SH-SY5Y (cell line): ENCODE results near the gene TLE5.

Experiments used
- GATA2 ChIP-seq: IDR thresholded peaks from 2 replicates; pipeline ENCODE4 v1.6.1; 2011; ENCODE audit warnings: mild to moderate bottlenecking, low read depth, low read length
- GATA3 ChIP-seq: IDR thresholded peaks from 2 replicates; pipeline ENCODE4 v1.6.1; 2011; ENCODE audit warnings: low read depth, mild to moderate bottlenecking, low read length, moderate library complexity

TLE5 gene

GRCh38 chr19:3046698-3047495 is 15.4 kb downstream of the TLE5 start:
- TF ChIP-seq GATA3, result no peak
- no peak for TF ChIP-seq GATA2

DNA sequence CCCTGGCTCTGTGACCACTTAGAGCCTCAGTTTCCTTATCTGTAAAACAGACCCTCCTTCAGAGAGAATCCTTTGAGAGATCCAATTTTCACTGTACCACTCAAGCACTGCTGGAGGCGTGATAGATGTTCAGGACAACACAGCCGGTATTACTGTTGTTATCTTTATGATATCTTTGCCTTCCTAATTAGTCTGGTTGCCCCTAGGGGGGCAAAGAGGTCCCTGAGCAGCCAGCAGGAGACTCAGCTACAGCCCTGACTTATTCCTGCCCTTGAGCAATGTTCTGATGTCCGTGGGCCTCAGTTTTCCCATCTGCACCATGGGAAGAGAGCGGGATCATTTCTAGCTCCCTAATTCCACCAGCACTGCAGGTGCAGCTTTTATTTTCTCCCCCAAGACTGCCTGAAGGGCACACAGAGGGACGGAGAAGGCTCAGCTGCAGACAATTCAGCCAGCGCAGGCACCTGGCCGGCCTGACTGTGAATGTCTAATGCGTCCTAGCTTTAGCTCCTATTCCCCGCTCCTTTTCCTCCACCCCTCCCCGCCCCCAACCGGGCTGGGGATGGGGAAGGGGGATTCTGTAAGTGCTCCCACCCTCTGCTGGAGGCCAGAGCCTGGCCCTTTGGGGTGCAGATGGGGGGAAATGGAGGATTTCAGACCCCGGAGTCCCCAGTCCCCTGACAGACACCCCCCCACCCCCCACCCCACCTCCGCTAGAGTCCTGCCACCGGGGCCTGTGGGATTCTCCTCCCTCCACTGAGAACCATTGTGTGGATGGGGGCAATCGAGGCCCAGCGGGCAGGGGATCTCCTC is 16.2 kb downstream of the TLE5 start:
- TF ChIP-seq GATA3, result no peak
- TF ChIP-seq GATA2, result 0 out of 2 replicates have a peak, but pooled peaks have one; percentile 35

DNA sequence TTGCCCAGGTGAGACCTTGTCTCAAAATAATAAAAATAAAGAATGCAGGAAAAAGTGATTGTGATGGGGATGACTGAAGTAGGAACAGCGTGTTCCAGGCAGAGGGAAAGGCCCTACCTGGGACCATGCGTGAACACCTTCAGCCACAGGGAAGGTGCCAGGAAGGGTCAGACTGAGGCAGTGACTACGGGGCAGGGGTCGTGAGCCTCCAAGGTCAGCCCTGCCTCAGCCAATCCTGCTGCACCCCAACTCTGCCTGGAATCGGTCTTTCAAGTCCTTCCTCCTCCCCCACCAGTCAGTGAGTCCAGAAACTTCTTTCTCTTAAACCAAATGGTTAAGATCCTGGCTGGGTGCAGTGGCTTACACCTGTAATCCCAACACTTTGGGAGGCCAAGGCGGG is 17.1 kb downstream of the TLE5 start:
- TF ChIP-seq GATA3, result no peak
- TF ChIP-seq GATA2, result no peak

- TF ChIP-seq GATA2 (no peak), GATA3 (no peak)
Observed at GRCh38 chr19:3042621-3043267, 19.6 kb downstream of the TLE5 start.

GRCh38 chr19:3041761-3042620 is 20.3 kb downstream of the TLE5 start:
- TF ChIP-seq GATA2, result no peak
- no peak for TF ChIP-seq GATA3

DNA sequence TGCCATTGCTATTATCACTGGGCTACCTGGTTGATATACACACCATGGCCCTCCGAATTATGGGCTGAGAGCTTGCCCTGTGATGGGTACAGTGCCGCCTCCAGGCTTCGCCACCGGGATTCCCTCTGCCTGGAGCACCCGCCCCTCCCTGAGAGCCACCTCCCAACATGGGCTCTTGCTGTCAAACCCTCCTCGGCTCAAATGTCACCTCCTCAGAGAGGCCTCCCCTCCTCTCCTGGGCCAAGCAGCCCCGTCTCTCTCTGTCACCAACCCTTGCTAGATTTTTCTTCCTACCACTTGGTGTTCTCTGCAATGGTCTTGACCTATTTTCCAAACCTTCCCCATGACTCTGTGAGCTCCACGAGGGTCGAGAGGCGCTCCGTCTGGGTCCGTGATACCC is 21.0 kb downstream of the TLE5 start:
- no peak for TF ChIP-seq GATA2
- no peak for TF ChIP-seq GATA3

DNA sequence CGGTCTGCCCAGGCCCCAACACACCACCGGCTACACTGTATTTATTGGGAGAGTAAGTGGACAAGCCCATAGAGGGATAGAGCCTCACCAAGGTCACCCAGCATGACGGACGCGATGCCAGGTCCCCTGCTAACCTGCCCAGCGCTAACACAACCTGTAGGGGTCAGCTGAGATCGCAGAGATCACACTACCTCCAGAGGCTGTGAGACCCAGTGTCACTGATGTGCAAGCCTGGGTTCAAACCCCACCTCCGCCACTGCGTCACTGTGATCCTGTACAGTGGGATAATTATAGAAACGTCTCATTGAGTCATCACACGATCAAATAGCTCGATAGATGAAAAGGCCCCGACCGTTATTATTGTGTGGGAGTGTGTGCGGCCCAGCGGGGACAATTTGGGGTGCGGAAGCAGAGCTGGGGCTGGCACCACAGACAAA is 22.6 kb downstream of the TLE5 start:
- no peak for TF ChIP-seq GATA3
- TF ChIP-seq GATA2, result no peak

DNA sequence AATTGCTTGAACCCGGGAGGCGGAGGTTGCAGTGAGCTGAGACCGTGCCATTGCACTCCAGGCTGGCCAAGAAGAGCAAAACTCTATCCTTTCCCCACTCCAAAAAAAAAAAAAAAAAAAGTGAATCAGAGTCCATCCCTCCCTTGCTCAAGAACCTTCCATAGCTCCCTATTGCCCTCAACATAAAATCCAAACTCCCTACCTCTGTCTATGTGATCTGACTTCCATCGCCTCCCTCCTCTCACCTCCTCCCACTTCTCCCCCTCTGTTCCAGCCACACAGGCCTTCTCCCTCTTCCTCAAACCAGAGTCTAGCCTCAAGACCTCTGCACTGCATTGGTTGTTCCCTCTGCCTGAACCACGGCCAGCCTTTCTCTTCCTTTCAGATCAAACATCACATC is 23.2 kb downstream of the TLE5 start:
- TF ChIP-seq GATA2 (no peak), GATA3 (no peak)

DNA sequence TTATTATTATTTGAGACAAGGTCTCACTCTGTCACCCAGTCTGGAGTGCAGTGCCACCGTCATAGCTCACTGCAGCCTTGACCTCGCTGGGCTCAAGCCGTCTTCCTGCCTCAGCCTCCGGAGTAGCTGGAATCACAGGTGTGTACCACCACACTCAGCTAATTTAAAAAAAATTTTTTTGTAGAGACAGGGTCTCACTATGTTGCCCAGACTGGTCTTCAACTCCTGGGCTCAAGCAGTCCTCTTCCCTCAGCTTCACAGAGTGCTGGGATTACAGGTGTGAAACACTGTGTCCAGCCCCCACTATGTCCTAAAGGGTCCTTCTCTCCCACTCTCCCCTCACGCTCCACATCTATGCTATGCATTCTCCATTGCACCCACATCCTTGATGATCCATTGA is 24.1 kb downstream of the TLE5 start:
- TF ChIP-seq GATA3, result no peak
- TF ChIP-seq GATA2, result no peak

DNA sequence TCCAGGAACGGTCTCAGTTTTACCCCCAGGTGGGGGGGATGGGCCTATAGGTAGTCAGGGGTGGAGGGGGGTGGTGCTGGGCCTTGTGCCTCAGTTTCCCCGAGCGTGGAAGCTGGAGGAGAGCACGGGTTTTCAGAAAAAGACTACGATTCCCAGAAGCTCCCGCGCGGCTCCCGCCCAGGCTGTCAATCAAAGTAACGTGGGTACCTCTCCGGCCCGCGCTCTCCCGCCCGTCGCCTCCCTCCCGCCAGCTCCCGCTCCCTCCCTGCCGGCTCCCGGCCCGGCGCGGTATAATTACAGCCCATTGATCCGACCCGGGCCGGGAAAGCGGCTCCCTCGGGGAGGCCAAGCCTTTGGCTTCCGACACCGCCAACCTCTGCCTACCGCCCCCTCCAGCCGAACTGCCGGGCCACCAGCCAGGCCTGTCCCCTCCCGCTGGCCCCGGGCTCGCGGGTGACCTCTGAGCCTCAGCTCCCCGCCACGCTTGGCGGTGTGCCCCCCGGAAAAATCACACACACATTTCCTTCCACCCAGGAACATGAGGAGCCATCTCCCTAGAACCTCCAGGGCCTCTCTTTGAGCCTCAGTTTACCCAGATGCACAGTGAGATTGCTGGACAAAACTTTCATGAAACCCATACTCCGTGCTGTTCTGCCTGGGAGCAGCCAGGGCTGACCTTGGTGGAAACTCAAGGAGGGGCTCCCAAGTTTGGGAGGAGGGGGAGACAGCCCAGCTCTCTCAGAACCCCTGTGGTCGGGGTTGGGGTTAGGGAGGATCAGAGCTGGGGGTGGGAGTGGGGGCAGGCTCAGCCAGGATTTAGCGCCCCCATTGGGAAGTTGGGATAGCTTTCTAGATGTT is 25.9 kb downstream of the TLE5 start:
- no peak for TF ChIP-seq GATA3
- 0 out of 2 replicates have a peak, but pooled peaks have one; percentile 11 for TF ChIP-seq GATA2

DNA sequence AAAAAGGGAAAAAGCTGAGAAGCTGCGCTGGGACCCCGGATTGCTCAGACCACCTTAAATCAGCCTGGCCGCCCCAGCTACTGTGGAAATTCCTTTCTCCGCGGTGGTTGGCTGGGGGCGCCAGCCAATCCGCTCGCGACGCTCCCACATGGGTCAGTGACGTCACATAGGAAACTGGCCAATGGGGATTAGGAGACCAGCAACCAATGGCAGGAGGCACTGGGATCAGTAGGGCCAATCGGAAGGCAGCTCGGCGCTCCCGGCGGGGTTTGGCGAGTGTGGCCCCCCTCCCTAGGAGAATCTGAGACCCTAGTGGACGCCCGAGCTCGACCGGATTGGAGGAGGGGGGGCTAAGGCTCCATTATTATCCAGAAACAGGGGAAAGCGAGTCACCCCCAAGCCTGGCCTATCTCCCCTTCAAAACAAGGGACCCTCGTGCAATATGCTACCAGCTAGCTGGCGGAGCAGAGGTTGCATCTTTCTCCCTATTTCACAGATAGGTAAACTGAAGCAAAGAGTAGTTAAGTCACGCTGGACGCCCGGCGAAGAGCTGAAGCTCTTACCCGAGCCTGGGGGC is 26.7 kb downstream of the TLE5 start:
- no peak for TF ChIP-seq GATA3
- no peak for TF ChIP-seq GATA2

DNA sequence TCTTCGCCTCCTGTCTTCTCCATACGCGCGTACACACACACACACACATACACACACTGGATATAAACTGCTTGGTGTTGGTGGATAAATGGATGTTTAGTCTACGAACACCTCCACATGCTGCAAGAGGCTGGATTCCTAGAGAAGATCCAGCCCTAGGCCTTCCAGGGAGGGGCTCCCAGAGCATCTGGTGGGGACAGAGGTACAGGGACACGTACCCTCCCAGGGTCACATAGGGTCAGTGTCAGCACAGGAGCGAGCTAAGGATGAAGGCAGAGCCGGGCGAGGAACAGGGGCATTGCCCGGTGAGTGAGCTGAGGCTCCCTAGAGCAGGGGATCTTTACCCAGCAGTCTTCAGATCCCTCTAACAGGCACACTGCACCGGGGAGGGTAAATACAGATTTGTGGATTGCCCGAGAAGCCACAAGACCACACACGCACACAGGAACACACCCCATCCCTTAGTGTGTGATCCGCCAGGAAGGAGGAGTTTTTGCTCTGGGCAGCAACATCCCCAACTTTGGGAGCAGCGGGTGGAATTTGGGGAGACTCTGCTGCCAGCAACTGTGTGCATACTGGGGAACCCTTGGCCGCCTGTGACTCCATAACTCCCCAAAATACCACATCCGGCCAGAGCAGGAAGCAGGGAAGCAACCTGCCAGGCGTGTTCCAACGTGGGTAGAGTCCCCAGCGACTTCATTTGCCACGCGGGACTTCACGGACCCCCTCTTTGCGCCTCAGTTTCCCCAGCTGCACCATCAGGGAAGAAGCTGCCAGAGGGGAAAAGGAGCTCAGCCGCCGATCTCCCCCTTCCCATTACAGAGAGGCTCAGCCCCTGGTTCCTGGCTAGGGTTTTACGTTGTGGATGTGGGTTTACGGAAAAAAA is 27.4 kb downstream of the TLE5 start:
- TF ChIP-seq GATA2, result no peak
- no peak for TF ChIP-seq GATA3

DNA sequence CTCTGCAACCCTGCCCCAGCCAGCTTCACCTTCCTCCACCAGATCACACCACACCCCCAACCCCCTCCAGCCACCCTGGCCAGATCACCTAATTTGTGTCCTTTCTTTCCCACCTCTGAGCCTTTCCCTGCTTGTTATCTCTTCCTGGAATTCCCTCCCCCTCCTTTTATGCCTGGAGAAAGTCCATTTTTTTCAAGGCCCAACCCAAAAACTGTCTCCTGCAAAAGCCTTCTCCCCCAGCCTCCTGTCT is 28.0 kb downstream of the TLE5 start:
- TF ChIP-seq GATA3 (no peak), GATA2 (no peak)
